Activated CD4-positive, CD25-positive, alpha-beta regulatory T cell (primary cell): ENCODE measurements around the gene NELFB.
A peak's percentile ranks its signal among the peaks of the same experiment; 100 is the strongest.

ENCODE experiments used
- DNase-seq, 4 experiments: peaks; one replicate each; lab custom pipeline; 2025; lab: John Stamatoyannopoulos, UW

The NELFB gene

DNA sequence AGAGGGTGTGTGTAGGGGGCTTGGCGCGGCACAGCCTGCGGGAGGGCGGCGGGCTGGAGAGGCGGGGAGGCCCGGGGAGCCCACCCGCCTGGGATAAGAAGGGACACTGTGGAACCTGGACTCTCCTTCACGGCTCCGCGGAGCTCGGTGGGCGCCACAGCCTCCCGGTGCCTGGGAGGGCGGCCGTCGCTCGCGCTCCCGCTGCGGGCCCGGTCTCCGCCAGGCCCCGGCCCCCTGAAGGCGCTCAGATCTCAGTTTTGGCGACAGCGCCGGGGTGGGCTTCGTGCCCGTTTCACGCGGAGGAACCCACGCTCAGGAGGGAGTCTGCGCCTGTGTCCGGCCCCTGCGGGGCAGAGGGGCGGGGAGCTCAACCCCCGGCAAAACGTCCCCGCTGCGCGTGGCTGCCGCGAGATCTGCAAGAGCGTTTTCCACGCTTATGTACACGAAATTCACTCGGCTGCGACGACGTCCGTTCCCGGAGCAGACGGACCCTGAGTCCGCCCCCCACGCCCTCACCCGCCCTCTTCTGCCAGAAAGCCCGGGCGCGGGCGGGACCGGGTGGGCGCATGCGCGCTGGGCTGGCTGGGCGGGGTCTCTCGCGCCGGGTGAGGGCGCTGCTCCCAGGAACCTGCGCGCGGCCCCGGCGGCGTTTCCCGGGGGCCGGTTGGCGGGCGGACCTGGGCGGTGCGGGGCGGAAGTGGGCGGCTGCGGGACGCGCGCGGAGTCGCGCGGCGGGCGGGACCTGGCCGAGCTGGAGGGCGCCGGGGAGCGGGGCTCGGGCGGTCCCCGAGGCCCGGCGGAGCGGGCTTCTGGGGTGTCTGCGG lies at the start of gene NELFB:
NELFB (plus strand) TSS at position 704 of the 824 bp plus-strand sequence.
- peak; percentile 93 to 97 (median 95) for DNase-seq

- no peak for DNase-seq
Measured at GRCh38 chr9:137206602-137207001, 48.5 kb upstream of the NELFB start.

DNA sequence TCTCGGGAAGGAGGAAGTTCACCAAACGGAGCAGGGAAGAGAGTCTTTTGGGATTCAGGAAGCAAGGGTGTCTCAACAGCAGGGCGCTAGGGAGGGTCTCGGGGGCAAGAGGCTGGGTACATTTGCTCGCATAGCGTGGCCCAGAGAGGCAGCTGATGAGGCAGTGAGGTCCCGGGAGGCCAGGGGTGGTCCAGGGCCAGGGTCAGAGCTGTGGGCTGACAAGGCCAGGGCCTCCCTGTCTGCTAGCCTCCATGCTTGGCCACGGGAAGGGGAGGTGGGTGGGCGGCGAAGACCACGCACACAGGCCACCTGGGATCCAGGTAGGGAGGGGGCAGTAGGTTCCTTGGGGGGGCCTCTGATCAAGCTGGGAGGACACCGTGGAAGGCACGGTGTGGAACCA lies 43.6 kb upstream of the NELFB start:
- no peak for DNase-seq

DNA sequence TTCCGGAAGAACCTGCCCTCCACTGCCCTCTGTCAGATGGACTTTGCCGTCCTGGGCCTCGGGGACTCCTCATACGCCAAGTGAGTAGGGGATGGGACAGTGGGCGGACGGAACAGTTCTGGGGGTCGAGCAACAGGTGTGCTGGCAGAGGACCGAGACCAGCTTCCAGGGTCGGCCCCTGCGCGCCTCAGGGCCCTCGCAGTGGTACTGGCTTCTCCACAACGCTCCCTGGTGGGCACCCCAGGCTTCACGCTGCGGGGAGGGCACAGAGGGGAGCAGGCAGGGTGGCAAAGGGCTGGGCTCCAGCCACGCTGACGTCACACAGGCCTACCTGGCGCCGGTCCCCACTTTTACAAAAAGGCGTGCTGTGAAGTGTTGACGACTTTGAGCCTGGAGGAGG lies 42.6 kb upstream of the NELFB start:
- DNase-seq, result no peak

- DNase-seq, result no peak
Measured at GRCh38 chr9:137213160-137214060, 41.7 kb upstream of the NELFB start.

DNA sequence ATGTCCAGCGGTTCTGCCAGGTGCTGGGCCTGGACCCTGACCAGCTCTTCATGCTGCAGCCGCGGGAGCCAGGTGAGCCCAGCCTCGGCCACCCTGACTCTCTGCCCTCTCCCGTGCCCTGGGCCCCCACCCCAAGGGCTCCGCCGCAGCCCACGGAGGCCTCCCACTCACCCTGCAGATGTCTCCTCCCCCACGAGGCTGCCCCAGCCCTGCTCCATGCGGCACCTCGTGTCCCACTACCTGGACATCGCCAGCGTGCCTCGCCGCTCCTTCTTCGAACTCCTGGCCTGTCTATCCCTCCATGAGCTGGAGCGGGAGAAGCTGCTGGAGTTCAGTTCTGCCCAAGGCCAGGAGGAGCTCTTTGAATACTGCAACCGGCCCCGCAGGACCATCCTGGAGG lies 40.5 kb upstream of the NELFB start:
- DNase-seq, result no peak

DNA sequence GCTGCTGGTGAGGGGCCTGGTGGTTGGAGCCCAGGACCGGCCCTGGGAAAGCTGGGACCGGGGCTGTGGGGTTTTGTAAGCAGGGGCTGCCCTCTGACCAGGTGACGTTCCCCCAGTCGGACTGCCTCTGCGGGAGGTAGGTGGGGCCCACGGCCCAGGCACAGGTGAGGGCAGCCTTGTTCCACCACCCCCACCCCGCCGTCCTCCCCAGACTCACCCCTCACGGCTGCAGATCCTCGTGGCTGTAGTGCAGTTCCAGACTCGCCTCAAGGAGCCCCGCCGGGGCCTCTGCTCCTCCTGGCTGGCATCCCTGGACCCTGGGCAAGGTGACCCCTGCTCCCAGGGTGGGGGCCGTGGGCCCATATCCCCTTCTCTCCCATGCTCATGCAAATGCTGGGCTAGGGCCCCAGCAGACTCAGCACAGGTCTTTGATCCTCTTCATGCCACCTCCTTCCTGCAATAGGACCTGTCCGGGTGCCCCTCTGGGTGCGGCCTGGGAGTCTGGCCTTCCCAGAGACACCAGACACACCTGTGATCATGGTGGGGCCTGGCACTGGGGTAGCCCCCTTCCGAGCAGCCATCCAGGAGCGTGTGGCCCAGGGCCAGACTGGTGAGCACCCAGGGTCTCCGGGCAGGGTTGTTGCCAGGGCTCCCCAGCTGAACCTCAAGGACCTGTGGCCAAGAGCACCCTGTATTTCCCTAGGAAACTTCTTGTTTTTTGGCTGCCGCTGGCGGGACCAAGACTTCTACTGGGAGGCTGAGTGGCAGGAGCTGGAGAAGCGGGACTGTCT lies 39.7 kb upstream of the NELFB start:
- no peak for DNase-seq

GRCh38 chr9:137216188-137216965 lies 38.8 kb upstream of the NELFB start:
- DNase-seq, result no peak

DNA sequence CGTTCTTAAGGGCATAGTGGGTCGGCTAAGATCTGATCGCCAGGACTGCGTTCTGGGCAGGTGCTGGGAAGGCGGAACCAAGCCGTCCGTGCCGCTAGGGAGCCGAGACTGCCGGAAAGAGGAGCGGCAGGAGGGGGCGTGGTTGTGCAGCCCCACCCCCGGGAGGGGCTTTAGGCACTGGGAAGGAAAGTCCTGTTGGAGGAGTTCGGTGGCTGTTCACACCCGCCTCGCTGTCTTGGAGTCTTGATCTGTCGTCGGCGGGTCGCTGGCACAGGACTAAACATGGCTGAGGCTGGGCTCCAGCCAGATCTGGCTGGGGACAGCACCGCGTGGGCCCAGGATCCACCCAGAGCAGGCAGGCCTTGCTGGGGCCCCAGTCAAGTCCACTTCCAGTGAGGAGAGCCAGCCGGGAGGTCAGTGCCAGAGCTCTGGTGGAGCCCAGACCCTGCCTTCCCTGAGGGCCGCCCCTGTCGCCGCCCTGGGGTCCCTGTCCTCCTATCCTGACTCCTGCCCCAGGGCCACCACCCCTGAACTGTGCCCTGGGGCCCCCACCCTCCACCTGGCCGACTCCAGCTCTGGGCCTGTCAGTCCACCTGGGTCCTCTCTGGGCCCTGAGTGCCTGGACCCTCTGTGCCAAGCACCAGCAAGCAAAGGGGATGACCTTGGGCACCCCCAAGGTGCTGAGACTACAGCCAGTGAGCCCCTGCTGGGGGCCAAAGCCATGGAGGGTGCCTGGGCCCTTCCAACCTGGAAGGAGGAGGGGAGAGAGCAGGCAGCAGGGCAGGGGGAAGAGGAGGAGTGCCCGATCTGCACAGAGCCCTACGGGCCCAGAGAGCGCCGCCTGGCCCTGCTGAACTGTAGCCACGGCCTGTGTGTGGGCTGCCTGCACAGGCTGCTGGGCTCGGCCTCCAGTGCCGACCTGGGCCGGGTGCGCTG lies 37.6 kb upstream of the NELFB start:
- DNase-seq, result no peak

GRCh38 chr9:137218212-137218753 lies 36.8 kb upstream of the NELFB start:
- DNase-seq, result no peak

GRCh38 chr9:137218754-137219271 lies 36.3 kb upstream of the NELFB start:
- no peak for DNase-seq

DNA sequence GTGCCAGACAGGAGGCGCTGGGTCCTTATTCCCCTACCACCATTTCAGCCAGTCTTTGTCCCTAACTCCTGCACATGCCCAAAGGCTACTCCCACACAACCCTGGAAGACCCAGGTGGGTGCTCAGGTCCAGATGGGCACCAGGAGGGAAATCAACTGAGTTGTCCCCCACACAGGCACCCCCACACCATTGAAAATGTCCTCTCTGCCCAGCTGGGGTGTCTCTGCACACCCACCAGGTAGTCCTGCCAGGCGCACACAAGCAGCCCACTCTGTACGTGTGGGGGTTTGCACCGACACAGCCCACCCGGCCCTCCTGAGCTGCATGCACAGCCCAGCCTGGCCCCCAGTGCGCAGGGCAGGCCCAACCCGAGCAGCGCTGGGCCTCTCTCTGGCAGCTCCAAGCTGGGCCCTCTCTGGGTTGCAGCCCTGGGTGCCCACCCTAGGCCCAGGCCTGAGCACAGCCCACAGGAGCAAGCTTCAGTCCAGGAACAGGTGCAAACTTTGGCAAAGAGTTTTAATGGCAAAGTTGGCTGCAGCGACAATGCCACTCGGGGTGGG lies 35.3 kb upstream of the NELFB start:
- DNase-seq, result no peak

- DNase-seq, result no peak
Measured at GRCh38 chr9:137220317-137221094, 34.6 kb upstream of the NELFB start.

- DNase-seq, result no peak
Measured at GRCh38 chr9:137221095-137221505, 34.0 kb upstream of the NELFB start.

GRCh38 chr9:137221506-137222111 lies 33.5 kb upstream of the NELFB start:
- DNase-seq, result no peak

DNA sequence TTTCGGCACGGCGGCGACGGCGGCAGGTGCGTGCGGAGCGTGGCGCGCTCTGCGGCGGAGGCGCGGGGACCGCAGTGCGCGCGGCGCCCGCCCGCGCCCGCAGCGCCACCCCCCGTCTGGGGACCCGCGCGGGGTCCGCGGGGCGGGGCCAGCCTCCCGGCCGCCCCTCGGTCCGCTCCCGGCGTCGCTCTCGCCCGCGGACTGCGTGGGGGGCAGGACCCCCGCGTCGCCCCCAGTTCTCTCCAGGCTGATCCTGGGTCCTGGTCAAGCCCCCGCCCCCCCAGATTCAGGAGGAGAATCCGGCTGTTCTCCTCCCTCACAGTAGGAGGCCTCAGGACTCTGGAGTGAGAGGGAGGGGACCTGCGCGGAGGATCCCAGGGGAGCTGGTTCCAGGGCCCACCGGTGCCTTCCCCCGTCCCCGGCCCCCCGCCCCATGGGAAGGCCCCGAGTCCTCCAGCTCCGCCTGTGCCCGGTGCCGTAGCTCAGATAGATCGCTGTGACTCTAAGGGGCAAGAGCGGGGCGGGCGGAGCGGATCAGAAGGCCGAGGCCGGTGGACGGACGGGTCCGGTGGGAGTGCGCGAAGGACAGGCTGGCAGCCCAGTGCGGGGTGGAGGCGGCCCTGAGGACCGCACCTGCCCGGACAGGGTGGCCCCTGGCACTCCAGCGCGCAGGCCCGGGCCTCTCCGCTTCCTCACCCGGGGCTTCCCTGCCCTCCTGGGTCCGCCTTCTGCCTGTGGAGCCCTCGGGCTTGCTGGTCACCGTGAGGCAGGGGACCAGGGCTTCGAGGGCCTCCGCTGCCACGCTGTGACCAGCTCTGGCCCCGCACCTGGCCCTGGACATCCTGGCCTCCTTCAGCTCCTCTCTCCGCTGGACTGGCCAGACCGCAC lies 32.7 kb upstream of the NELFB start, which contains the start of gene RNF208:
RNF208 (minus strand) TSS at position 51 of the 888 bp plus-strand sequence. CDS start 1,028 bp downstream, outside the sequence.
- no peak for DNase-seq
